ENCODE data around the gene TIMP2.

DNA sequence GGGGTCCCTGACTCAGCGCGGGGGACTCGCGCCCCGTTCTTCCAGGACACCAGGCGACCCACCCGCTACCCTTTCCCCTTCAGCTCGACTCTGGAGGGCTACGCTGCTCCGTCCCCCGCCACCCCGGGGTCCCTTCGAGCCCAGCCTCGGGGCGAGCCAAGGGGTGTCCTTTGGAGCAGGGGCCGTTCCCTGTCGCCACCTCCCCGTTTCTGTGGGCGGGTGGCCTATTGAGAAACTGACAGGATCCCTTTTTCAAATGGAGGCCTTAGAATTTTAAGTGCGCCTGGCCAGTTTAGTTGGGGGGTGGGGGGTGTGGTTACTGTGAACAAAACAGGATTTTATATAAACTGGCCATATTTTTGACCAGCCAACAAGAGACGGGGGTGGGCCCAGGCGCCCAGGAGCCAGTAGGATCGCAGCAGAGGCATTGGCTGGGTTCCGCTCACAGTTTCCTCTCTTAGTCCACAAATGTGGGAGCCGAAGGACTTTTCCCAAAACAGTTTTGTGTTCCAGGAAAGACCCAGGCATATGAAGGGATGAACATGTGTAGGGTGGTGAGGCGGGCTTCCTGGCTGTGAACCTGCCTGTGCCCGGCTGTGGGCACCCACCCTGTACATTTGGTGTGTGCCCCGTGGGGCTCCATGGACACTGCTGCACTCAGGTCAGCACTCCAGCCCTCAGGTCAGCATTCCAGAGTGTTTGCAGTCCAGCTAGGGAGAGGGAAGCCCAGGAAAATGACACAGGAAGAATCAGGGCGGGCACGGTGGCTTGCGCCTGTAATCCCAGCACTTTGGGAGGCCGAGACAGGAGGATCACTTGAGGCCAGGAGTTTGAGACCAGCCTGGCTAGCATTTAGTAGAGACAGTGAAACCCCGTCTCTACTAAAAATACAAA, 722 bp upstream of the TIMP2 start:
- TF ChIP-seq, protein P1, sequence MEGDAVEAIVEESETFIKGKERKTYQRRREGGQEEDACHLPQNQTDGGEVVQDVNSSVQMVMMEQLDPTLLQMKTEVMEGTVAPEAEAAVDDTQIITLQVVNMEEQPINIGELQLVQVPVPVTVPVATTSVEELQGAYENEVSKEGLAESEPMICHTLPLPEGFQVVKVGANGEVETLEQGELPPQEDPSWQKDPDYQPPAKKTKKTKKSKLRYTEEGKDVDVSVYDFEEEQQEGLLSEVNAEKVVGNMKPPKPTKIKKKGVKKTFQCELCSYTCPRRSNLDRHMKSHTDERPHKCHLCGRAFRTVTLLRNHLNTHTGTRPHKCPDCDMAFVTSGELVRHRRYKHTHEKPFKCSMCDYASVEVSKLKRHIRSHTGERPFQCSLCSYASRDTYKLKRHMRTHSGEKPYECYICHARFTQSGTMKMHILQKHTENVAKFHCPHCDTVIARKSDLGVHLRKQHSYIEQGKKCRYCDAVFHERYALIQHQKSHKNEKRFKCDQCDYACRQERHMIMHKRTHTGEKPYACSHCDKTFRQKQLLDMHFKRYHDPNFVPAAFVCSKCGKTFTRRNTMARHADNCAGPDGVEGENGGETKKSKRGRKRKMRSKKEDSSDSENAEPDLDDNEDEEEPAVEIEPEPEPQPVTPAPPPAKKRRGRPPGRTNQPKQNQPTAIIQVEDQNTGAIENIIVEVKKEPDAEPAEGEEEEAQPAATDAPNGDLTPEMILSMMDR (conservative IDR thresholded peaks at IDR 0.05; ENCODE audit: low read depth, low read length): no peak
- TF ChIP-seq EZH2 (IDR thresholded peaks at IDR 0.05; ENCODE audit: borderline replicate concordance, low read depth, low read length, poor library complexity, severe bottlenecking): no peak

Data from A673 (cell line).